OCI-LY3 (cell line): Measurements from ENCODE around the gene TTLL11.

Experiments
- H2AFZ ChIP-seq: fragments of 200-600, 300-600 bp; shearing (Covaris generic); 2 replicates; pipeline ENCODE4 v1.6.0; 2014; ENCODE audit warnings: antibody characterized with exemption, low read depth, low read length
- H3K27ac ChIP-seq: fragments of 200-600, 300-600 bp; sonication (generic); 2 replicates; pipeline ENCODE4 v1.5.1; 2014; ENCODE audit warnings: mild to moderate bottlenecking, low read length, moderate library complexity, mixed read lengths
- H3K27me3 ChIP-seq: fragments of 200-600, 300-600 bp; sonication (generic); 2 replicates; pipeline ENCODE4 v1.6.1; 2014; ENCODE audit warnings: low read depth, low read length, mixed read lengths
- H3K36me3 ChIP-seq: fragments of 200-600, 300-600 bp; sonication (generic); replicated peaks from 2 replicates; pipeline ENCODE3; 2014; ENCODE audit warnings: low read depth, low read length, mixed read lengths
- H3K4me1 ChIP-seq: fragments of 300-600, 200-600 bp; sonication (generic); 2 replicates; pipeline ENCODE4 v1.6.1; 2014; ENCODE audit warnings: low read length, mixed read lengths
- H3K4me2 ChIP-seq: fragments of 200-600, 300-600 bp; sonication (generic); 2 replicates; pipeline ENCODE4 v1.6.1; 2014; ENCODE audit warnings: low read length, mixed read lengths
- H3K4me3 ChIP-seq: fragments of 300-600, 200-600 bp; sonication (generic); 2 replicates; pipeline ENCODE4 v1.5.1; 2014; ENCODE audit warnings: antibody characterized with exemption, mild to moderate bottlenecking, low read length, moderate library complexity
- H3K79me2 ChIP-seq: fragments of 300-600, 200-600 bp; shearing (Covaris generic); 2 replicates; pipeline ENCODE4 v1.6.1; 2014; ENCODE audit warnings: mild to moderate bottlenecking, low read length, mixed read lengths
- H3K9ac ChIP-seq: fragments of 300-600, 200-600 bp; shearing (Covaris generic); 2 replicates; pipeline ENCODE4 v1.6.0; 2014; ENCODE audit warnings: mild to moderate bottlenecking, low read length, moderate library complexity
- H3K9me3 ChIP-seq: fragments of 200-600, 300-600 bp; shearing (Covaris generic); 2 replicates; pipeline ENCODE4 v1.6.1; 2014; ENCODE audit warnings: low read length, mixed read lengths; ENCODE audit not compliant: insufficient read depth
- H4K20me1 ChIP-seq: fragments of 200-600, 300-600 bp; sonication (generic); 2 replicates; pipeline ENCODE4 v1.6.1; 2016; ENCODE audit warnings: low read length, mixed read lengths; ENCODE audit not compliant: insufficient read depth
- EZH2phosphoT487 ChIP-seq: fragments of 200-600 bp; shearing (Covaris generic); IDR thresholded peaks from 2 replicates; pipeline ENCODE4 v1.6.1; 2018; ENCODE audit warnings: antibody characterized with exemption, mixed run types, low read depth
- TF ChIP-seq, protein P1 (sequence below): fragments of 200-600, 300-600 bp; sonication (generic); IDR thresholded peaks from 2 replicates; pipeline ENCODE4 v1.5.1; 2014; ENCODE audit warnings: antibody characterized with exemption, low read length, low read depth

Gene TTLL11

DNA sequence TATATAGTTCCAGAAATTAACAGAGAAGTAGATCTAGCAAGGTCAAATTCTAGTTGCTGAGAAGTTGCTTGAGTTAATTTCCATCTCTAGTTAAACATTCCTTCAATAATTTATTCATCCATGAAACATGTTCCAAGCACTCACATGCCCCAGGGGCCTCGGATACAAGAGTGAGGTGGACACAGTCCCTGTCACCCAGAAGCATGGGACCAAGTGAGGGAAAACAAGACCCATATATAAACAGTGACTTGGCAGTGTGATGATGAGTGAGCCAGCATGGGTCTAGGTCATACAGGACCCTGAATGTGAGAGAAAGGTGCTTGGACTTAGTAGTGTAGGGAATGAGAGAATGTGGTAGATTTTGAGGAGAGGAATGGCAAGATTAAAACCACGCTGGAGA, 216.9 kb downstream of the TTLL11 start:
- TF ChIP-seq, protein P1, sequence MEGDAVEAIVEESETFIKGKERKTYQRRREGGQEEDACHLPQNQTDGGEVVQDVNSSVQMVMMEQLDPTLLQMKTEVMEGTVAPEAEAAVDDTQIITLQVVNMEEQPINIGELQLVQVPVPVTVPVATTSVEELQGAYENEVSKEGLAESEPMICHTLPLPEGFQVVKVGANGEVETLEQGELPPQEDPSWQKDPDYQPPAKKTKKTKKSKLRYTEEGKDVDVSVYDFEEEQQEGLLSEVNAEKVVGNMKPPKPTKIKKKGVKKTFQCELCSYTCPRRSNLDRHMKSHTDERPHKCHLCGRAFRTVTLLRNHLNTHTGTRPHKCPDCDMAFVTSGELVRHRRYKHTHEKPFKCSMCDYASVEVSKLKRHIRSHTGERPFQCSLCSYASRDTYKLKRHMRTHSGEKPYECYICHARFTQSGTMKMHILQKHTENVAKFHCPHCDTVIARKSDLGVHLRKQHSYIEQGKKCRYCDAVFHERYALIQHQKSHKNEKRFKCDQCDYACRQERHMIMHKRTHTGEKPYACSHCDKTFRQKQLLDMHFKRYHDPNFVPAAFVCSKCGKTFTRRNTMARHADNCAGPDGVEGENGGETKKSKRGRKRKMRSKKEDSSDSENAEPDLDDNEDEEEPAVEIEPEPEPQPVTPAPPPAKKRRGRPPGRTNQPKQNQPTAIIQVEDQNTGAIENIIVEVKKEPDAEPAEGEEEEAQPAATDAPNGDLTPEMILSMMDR: no peak
- Histone ChIP-seq H3K4me2 (no peak overlapping the region), H2AFZ (no peak overlapping the region), H4K20me1 (no peaks in the 10 kb centered on the region), H3K36me3 (no peaks in the 10 kb centered on the region), H3K9me3 (no peaks in the 10 kb centered on the region), H3K79me2 (no peaks in the 10 kb centered on the region), H3K9ac (no peak overlapping the region), H3K27me3 (no peaks in the 10 kb centered on the region), H3K4me3 (no peak overlapping the region), H3K27ac (no peak overlapping the region), H3K4me1 (no peaks in the 10 kb centered on the region)

DNA sequence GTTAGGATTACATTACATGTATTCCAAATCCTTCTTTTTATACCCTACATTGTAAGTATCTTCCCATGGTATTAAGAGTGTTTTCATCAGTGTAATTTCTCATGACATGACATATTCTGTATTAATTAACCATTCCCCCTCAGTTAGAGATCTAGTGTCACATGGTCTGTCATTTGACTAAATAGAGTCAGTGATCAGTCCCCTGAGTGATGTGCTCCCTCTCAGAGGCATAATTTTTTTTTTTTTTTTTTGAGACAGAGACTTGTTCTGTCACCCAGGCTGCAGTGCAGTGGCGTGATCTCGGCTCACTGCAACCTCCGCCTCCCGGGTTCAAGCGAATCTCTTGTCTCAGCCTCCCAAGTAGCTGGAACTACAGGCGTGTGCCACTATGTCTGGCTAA, 218.6 kb downstream of the TTLL11 start:
- Histone ChIP-seq H2AFZ (no peak overlapping the region), H3K27ac (no peak overlapping the region), H3K27me3 (no peaks in the 10 kb centered on the region), H3K4me1 (no peaks in the 10 kb centered on the region), H3K79me2 (no peaks in the 10 kb centered on the region), H3K4me3 (no peak overlapping the region), H3K4me2 (no peak overlapping the region), H3K9me3 (no peaks in the 10 kb centered on the region), H3K9ac (no peak overlapping the region), H3K36me3 (no peaks in the 10 kb centered on the region), H4K20me1 (no peaks in the 10 kb centered on the region)
- no peak for TF ChIP-seq EZH2phosphoT487
- TF ChIP-seq, protein P1: no peak

DNA sequence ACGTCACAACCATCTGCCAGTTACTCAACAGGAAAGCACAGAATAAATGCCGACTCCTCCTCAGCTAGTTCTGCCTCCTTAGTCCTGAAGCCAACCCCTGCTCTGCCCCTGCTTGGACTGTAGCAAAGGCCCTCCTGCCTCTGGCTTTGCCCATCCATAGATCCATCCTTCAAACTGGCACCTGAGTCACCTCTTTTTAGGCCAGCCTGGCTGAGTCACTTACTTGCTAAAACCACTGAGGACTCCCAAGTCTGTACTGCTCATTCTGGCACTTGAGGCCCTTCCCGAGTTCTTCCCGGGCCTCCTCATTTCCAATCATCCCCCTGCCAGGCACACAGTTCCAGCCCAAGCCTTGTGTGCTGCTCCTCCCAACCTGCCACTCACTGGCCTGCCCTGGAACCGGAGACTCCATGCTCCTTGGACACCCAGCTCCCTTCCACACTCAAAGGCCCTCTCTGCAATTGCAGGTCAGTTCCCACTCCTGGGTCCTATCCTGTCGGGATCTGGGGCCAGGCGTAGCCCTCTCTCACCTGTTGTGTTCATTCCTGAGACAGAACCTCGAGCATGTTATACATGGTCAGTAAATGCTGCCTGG, 221.6 kb downstream of the TTLL11 start:
- H3K27ac ChIP-seq: no peak overlapping the region
- TF ChIP-seq EZH2phosphoT487: no peak
- TF ChIP-seq, protein P1: no peak
- no peak overlapping the region for H3K4me3 ChIP-seq
- H3K27me3 ChIP-seq: no peaks in the 10 kb centered on the region
- H3K36me3 ChIP-seq: no peaks in the 10 kb centered on the region
- no peak overlapping the region for H3K4me2 ChIP-seq
- no peak overlapping the region for H3K9ac ChIP-seq
- 0 out of 2 replicates have a peak, but pooled peaks cover 6% of the 10 kb centered on the region for H3K4me1 ChIP-seq
- H4K20me1 ChIP-seq: no peaks in the 10 kb centered on the region
- no peak overlapping the region for H2AFZ ChIP-seq
- no peaks in the 10 kb centered on the region for H3K79me2 ChIP-seq
- H3K9me3 ChIP-seq: no peaks in the 10 kb centered on the region

DNA sequence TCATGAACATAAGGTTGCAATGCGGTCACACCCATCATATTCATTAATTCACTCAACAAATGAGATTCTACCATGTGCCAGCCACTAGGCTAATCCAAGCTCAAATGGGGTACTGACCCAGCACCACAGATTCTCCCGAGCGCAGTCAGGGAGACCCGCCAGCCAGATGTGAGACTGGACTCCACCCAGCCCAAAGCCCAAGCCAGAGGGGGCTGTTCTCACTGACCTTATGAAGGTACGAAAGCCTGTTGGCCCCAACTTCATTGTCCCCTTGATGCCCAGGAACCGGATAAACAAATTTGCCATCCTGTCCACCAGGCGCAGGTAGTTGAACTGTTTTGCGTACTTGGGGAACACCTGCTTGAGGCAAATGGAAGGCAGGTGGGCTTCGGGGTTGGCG, 222.8 kb downstream of the TTLL11 start:
- Histone ChIP-seq H3K4me2 (no peak overlapping the region), H3K27ac (no peak overlapping the region), H3K36me3 (no peaks in the 10 kb centered on the region), H3K27me3 (no peaks in the 10 kb centered on the region), H3K9me3 (no peaks in the 10 kb centered on the region), H3K79me2 (no peaks in the 10 kb centered on the region), H3K9ac (no peak overlapping the region), H3K4me3 (no peak overlapping the region), H3K4me1 (0 out of 2 replicates have a peak, but pooled peaks cover 6% of the 10 kb centered on the region), H4K20me1 (no peaks in the 10 kb centered on the region), H2AFZ (no peak overlapping the region)
- TF ChIP-seq, protein P1: no peak
- TF ChIP-seq EZH2phosphoT487: no peak
